Stimulated activated memory B cell treated with anti-CD40 and anti-IgM and Interleukin-4, amounts not matched to agents 10 μg/mL and 1 μg/mL and 100 μg/mL, for 72 hours (primary cell): ENCODE measurements around the gene PMPCA.

Source experiments
- ATAC-seq: fragments of 150-1000 bp; cut with Tn5 transposase; 2 replicates; pipeline ENCODE4 v1.10.0; 2021
- H3K27ac Mint-ChIP-seq: one replicate; pipeline ENCODE4 v1.8.0; 2022; ENCODE audit warnings: mild to moderate bottlenecking, mixed read lengths
- H3K27me3 Mint-ChIP-seq: one replicate; pipeline ENCODE4 v1.8.0; 2022; ENCODE audit warnings: mixed read lengths
- H3K36me3 Mint-ChIP-seq: one replicate; pipeline ENCODE4 v1.8.0; 2022; ENCODE audit warnings: mixed read lengths
- H3K4me1 Mint-ChIP-seq: one replicate; pipeline ENCODE4 v1.8.0; 2022; ENCODE audit warnings: mixed read lengths
- H3K4me3 Mint-ChIP-seq: one replicate; pipeline ENCODE4 v1.8.0; 2022; ENCODE audit warnings: mild to moderate bottlenecking, moderate library complexity, mixed read lengths
- H3K9me3 Mint-ChIP-seq: one replicate; pipeline ENCODE4 v1.8.0; 2022; ENCODE audit warnings: mixed read lengths

Gene PMPCA

DNA sequence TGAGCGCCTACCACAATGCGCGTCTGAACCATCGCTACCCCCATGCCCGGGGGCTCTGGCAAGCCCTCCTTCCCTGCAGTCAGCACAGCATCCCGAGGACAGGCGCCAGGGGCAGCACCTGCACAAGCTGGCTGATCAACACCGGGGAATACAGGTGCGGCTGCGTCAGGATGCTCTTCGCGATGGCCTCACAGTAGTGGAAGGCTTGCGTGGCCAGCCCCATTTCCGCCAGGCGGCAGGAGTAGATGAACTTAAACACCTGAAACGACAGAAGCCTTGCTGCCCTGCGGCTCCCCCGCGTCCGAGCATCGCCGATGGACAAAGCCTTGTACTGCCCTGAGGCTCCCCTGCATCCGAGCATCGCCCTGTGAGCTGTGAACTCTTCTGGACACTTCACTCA is 46.9 kb downstream of the PMPCA start:
- Mint-ChIP-seq H3K4me1 (no peaks in the 10 kb centered on the region), H3K36me3 (peaks cover 70% of the 10 kb centered on the region), H3K9me3 (no peaks in the 10 kb centered on the region), H3K27me3 (no peaks in the 10 kb centered on the region), H3K27ac (no peak overlapping the region), H3K4me3 (no peak overlapping the region)
- no peak for ATAC-seq

- H3K36me3 Mint-ChIP-seq: peaks cover 73% of the 10 kb centered on the region
These were observed 49.0 kb downstream of the PMPCA start for GRCh38 chr9:136459425-136459824.

DNA sequence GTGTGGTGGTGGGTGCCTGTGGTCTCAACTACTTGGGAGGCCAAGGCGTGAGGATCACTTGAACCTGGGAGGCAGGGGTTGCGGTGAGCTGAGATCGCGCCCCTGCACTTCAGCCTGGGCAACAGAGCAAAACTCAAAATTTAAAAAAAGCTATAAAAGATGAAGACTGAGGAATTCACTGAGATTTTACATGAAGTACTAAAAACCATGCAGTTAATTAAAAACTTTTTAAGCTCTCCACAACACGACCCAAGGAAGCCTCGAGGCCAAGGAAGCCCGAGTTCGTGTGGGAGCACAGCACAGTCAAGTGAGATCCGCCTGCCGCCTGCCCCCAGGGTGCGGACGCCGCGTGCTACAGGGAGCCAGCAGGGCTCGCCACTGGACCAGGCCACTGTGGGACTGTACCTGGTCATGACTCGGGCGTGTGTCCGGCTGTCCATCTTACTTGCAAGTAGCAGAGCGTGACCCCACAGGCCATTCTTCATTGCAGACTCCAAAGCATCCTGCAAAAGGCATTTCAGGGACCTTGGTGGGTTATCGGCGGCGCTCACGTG is 50.4 kb downstream of the PMPCA start:
- Mint-ChIP-seq H3K36me3 (peaks cover 75% of the 10 kb centered on the region), H3K27ac (no peak overlapping the region), H3K27me3 (no peaks in the 10 kb centered on the region), H3K4me3 (no peak overlapping the region), H3K9me3 (no peaks in the 10 kb centered on the region), H3K4me1 (no peaks in the 10 kb centered on the region)
- ATAC-seq: no peak

More at GRCh38 chr9:136459425-136459824, 49.0 kb downstream of the PMPCA start:
- no peaks in the 10 kb centered on the region for H3K9me3 Mint-ChIP-seq
- no peak for ATAC-seq
- no peaks in the 10 kb centered on the region for H3K27me3 Mint-ChIP-seq
- H3K4me3 Mint-ChIP-seq: no peak overlapping the region
- no peak overlapping the region for H3K27ac Mint-ChIP-seq
- no peaks in the 10 kb centered on the region for H3K4me1 Mint-ChIP-seq

- Mint-ChIP-seq H3K27me3 (no peaks in the 10 kb centered on the region), H3K27ac (no peak overlapping the region), H3K4me1 (no peaks in the 10 kb centered on the region), H3K9me3 (no peaks in the 10 kb centered on the region), H3K36me3 (peaks cover 83% of the 10 kb centered on the region), H3K4me3 (no peak overlapping the region)
- no peak for ATAC-seq
These were observed 52.2 kb downstream of the PMPCA start for GRCh38 chr9:136462664-136463063.

- H3K4me3 Mint-ChIP-seq: no peak overlapping the region
- H3K27ac Mint-ChIP-seq: no peak overlapping the region
- H3K4me1 Mint-ChIP-seq: no peaks in the 10 kb centered on the region
- ATAC-seq: no peak
- H3K27me3 Mint-ChIP-seq: no peaks in the 10 kb centered on the region
- H3K36me3 Mint-ChIP-seq: peaks cover 76% of the 10 kb centered on the region
- no peaks in the 10 kb centered on the region for H3K9me3 Mint-ChIP-seq
These were observed 53.1 kb downstream of the PMPCA start for GRCh38 chr9:136463578-136463977.

- Mint-ChIP-seq H3K9me3 (no peaks in the 10 kb centered on the region), H3K4me3 (no peak overlapping the region), H3K4me1 (no peaks in the 10 kb centered on the region), H3K27ac (no peak overlapping the region), H3K27me3 (no peaks in the 10 kb centered on the region), H3K36me3 (peaks cover 73% of the 10 kb centered on the region)
- ATAC-seq: no peak
These were observed 53.8 kb downstream of the PMPCA start for GRCh38 chr9:136464241-136464640.

- no peaks in the 10 kb centered on the region for H3K9me3 Mint-ChIP-seq
- no peaks in the 10 kb centered on the region for H3K4me1 Mint-ChIP-seq
- peaks cover 77% of the 10 kb centered on the region for H3K36me3 Mint-ChIP-seq
- no peaks in the 10 kb centered on the region for H3K27me3 Mint-ChIP-seq
- ATAC-seq: no peak
- H3K4me3 Mint-ChIP-seq: no peak overlapping the region
- no peak overlapping the region for H3K27ac Mint-ChIP-seq
These were observed 55.2 kb downstream of the PMPCA start for GRCh38 chr9:136465500-136466154.

DNA sequence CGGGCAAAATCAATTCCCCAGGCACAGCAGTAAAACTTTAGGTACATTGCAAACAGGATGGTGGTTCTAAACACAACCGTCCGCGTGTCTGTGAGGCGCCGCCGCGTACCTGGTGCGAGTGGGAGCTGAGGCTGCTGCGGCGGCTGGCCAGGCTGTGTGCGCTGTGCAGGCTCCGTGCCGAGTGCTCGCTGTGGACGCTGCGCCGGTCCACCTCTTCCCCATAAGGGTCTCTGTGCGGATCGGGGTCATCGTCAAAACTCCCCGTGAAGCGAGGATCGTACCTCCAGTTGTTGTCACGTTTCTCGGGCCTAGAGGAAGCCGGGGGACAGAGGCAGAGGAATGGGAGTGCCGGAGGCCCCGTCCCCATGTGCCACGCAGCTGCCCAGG is 55.7 kb downstream of the PMPCA start:
- Mint-ChIP-seq H3K27me3 (no peaks in the 10 kb centered on the region), H3K4me3 (no peak overlapping the region), H3K36me3 (peaks cover 78% of the 10 kb centered on the region), H3K9me3 (no peaks in the 10 kb centered on the region), H3K27ac (no peak overlapping the region), H3K4me1 (no peaks in the 10 kb centered on the region)
- ATAC-seq: no peak

DNA sequence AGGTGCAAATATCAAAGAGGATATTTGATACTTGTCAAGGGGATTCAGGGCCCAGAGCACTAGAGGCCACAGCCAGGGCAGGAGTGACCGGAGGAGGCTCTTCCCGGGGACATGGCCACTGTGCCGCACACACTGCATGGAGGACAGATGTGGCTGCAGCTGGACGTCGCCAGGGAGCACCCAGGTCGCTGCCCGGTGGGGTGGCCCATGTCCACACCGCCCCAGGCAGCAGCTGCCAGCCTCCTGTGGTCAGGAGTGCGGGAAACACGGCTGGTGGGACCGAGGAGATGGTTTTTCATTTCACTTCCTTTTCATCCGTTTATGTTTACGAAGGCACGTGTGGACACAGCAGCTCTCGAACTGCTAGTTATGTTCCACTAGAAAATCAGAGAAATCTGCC is 57.3 kb downstream of the PMPCA start:
- Mint-ChIP-seq H3K36me3 (peaks cover 73% of the 10 kb centered on the region), H3K4me3 (no peak overlapping the region), H3K27ac (no peak overlapping the region), H3K4me1 (no peaks in the 10 kb centered on the region), H3K27me3 (no peaks in the 10 kb centered on the region), H3K9me3 (no peaks in the 10 kb centered on the region)
- ATAC-seq: no peak

DNA sequence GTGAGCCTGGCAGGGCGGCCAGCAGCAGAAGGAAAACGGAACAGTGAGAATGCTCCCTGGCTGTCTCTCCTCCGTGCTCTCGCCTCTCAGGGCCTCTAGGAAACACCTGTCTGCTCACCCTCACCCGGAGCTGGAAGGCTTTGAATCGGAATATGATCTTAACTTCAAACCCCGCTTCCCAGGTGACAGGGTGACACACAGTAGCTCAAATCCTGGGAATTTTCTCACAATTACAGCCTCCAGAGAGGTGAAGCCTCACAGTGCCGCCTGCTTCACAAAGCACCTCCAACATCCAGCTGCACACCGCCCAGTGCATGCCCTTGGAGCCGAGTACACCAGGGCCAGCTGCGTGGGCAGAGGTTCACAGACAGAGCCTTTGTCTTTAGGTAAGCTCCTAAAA is 59.9 kb downstream of the PMPCA start:
- no peaks in the 10 kb centered on the region for H3K9me3 Mint-ChIP-seq
- ATAC-seq: no peak
- no peaks in the 10 kb centered on the region for H3K4me1 Mint-ChIP-seq
- peaks cover 55% of the 10 kb centered on the region for H3K36me3 Mint-ChIP-seq
- H3K27me3 Mint-ChIP-seq: no peaks in the 10 kb centered on the region
- H3K4me3 Mint-ChIP-seq: no peak overlapping the region
- no peak overlapping the region for H3K27ac Mint-ChIP-seq

DNA sequence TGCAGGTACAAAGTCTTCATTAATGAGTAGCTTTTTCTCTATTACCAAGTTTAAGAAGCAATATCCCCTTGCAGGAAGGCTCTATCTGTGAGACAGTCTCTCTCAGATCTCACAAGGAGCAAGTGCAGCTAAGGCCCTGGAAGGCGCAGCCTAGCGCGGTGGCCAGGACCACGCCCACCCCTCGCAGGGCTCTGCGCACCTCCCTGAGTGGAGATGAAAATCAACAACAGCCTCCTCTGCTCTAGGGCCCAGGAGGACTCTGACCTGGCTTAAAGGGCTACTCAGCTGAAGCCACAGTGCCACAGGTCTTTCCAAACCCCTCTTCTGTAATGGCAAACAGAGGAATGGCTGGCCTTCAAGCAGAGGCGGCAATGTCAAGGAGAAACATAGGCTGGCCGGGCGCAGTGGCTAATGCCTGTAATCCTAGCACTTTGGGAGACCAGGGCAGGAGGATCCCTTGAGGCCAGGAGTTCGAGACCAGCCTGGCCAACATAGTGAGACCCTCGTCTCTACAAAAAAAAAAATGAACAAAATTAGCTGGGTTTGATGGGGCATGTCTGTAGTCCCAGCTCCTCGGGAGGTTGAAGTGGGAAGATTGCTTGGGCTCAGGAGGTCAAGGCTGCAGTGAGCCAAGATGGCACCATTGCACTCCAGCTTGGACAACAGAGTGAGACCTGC is 60.5 kb downstream of the PMPCA start:
- H3K4me3 Mint-ChIP-seq: no peak overlapping the region
- H3K27me3 Mint-ChIP-seq: no peaks in the 10 kb centered on the region
- H3K4me1 Mint-ChIP-seq: no peaks in the 10 kb centered on the region
- ATAC-seq: no peak
- no peaks in the 10 kb centered on the region for H3K9me3 Mint-ChIP-seq
- H3K36me3 Mint-ChIP-seq: peaks cover 55% of the 10 kb centered on the region
- no peak overlapping the region for H3K27ac Mint-ChIP-seq

DNA sequence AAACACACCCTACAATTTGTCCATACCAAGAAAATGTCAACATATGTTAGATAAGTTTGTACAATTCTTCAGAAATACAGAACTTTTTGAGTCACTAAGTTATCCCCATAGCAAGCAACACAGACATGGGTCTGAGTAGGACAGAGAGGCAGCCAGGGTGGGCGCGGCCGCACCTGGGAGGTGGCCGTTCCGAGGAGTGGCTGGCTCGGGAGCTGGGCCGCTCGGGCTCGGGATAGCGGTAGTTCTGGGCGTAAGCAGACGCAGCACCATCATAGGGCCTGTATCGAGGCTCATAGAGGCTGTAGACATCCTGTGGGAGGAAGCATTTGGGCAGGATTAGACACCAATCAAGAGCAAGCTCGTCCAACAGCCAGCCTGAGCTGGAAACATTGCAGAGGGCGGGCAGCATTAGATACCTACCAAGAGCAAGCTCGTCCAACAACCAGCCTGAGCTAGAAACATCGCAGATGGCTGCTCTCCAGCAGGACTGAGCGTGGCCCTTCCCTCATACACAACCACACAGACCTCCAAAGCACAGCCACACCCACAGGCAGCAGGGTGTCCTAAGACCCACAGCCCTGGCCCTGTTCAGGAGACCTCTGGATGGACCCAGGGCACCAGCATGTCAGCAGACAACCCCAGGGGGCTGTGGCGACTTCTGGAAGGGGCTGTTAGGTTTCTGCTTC is 61.5 kb downstream of the PMPCA start:
- Mint-ChIP-seq H3K4me1 (no peaks in the 10 kb centered on the region), H3K9me3 (no peaks in the 10 kb centered on the region), H3K27me3 (no peaks in the 10 kb centered on the region), H3K4me3 (no peak overlapping the region), H3K36me3 (peaks cover 48% of the 10 kb centered on the region), H3K27ac (no peak overlapping the region)
- ATAC-seq: no peak

DNA sequence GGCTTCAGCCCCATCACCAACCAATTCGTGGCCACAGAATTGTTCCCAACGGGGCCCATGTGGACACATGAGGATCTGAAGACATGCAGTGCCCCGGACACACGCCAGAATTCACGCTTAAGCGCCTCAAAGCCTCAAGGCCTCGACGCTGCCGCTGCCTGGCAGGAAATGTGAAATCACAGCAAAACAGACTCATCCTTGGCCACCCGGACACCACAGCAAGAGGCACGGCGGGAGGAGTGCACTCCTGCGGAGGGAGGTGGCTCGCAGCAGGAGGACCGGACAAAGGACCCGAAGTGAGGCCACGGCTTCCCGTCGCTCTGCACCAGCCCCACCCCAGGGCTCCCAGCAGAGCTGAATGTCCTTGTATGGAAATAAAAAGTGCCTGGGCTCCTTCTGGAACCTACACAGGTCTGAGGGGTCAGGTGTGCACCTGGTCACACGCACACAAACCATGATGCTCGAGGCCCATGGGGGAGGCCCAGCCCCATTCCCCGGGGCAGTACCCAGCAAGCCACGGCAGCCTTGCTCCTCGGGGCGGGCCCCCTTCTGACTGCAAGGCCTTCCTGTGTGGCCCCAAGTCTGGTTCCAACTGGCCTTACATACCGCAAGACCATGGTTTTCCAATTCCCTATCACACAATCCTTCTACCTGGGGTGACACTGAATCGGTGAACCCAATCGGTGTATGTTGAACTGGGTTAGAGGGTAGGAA is 62.3 kb downstream of the PMPCA start:
- no peaks in the 10 kb centered on the region for H3K9me3 Mint-ChIP-seq

DNA sequence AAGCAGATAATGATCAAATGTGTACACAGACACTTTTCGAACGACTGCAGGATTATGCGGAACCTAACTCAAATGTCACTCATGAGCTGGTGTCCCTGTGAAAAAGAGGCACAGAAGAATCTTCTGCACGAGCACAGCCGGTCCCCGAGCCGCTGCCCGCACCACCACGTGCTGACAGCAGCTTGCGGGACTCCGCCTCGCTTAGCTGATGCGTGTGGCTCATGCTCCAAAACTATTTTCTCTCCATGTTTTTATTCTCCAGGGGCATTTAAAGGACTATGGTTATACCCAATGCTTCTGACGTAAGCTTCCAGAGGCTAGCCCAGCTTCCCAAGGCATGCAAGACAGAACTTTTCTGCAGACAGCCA is 62.9 kb downstream of the PMPCA start:
- Mint-ChIP-seq H3K4me3 (no peak overlapping the region), H3K9me3 (no peaks in the 10 kb centered on the region), H3K27me3 (no peaks in the 10 kb centered on the region), H3K36me3 (peaks cover 43% of the 10 kb centered on the region), H3K27ac (no peak overlapping the region), H3K4me1 (peaks cover 2% of the 10 kb centered on the region)
- no peak for ATAC-seq

More for the DNA sequence above, 62.3 kb downstream of the PMPCA start:
- peaks cover 43% of the 10 kb centered on the region for H3K36me3 Mint-ChIP-seq
- no peak for ATAC-seq
- no peaks in the 10 kb centered on the region for H3K4me1 Mint-ChIP-seq
- no peaks in the 10 kb centered on the region for H3K27me3 Mint-ChIP-seq
- no peak overlapping the region for H3K4me3 Mint-ChIP-seq
- no peak overlapping the region for H3K27ac Mint-ChIP-seq
